Thoracic aorta (tissue), 2 donors: ENCODE data around the gene MYO18B. TPM values are rescaled to one million over a fixed set of nuclear protein-coding genes. Genes with fewer than 3 reads are reported as not detected.
"Not testable (repeated sequence)": the region's sequence is repeated elsewhere in the genome, so short reads cannot be mapped to it uniquely, and the experiment has no call there.

Experiments
- ATAC-seq: fragments of 150-250 bp; one replicate; pipeline ENCODE4 v1.8.0; 2017; ENCODE audit warnings: low read depth; ENCODE audit not compliant: insufficient number of reproducible peaks, low FRiP score
- DNase-seq: peaks from one replicate; pipeline ENCODE4 v3.0.0-alpha.2; 2020; ENCODE audit warnings: low spot score
- H3K27ac ChIP-seq, 2 donors: fragments of 200-600 bp; sonication (generic); 1 replicate in 1 of 2; 2 replicates in 1 of 2; pipeline ENCODE4 v1.5.1; 2016; ENCODE audit warnings: mild to moderate bottlenecking in 2 of 2, moderate library complexity in 2 of 2
- H3K27me3 ChIP-seq: fragments of 200-600 bp; sonication (generic); replicated peaks from 2 replicates; pipeline ENCODE4 v1.6.0; 2016; ENCODE audit warnings: mild to moderate bottlenecking; ENCODE audit not compliant: insufficient read depth
- H3K36me3 ChIP-seq: fragments of 200-600 bp; sonication (generic); one replicate; pipeline ENCODE4 v1.5.1; 2016
- H3K4me1 ChIP-seq, 2 donors: fragments of 200-600 bp; sonication (generic); 1 replicate in 1 of 2; 2 replicates in 1 of 2; pipeline versions ENCODE4 v1.5.1 to v1.6.0; 2016; ENCODE audit warnings: low read depth in 2 of 2, mild to moderate bottlenecking in 1 of 2; ENCODE audit not compliant: control insufficient read depth in 1 of 2
- H3K4me3 ChIP-seq: fragments of 200-600 bp; sonication (generic); 2 replicates; pipeline ENCODE4 v1.5.1; 2016; ENCODE audit warnings: mild to moderate bottlenecking
- H3K9me3 ChIP-seq: fragments of 200-600 bp; sonication (generic); 2 replicates; pipeline ENCODE4 v1.5.1; 2016
- CTCF ChIP-seq: fragments of 200-600 bp; sonication (generic); IDR thresholded peaks from one replicate; pipeline ENCODE4 v1.5.1; 2019; ENCODE audit warnings: antibody characterized with exemption
- total RNA-seq, 2 donors: library from RNA; depleted of rRNA; stranded (reverse); fragments of >200 nt; gene quantifications; one replicate each; pipeline versions ENCODE4 v1.1.0 to v1.2.3, GENCODE V29; 2016

The MYO18B gene
- total RNA-seq, 2 donors from 2014 or later: 45.6 to 73.5 TPM

DNA sequence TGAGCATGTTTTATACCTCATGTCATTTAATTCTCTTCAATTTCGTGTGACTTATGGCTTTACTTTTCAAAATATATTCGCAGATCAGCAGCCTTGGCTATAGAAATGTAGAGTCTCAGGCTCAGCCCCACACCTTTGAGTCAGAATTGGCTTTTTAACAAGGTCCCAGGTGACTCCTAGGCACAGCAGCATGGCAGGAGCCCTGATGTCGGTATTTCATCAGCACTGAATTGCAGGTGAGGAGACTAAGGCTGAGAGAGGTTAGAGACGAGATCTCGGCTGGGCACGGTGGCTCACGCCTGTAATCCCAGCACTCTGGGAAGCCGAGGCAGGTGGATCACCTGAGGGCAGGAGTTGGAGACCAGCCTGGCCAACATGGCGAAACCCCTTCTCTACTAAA lies 230.4 kb downstream of the MYO18B start:
- H3K36me3 ChIP-seq: peaks cover 2% of the 10 kb centered on the region
- H3K4me3 ChIP-seq: no peak overlapping the region
- no peak overlapping the region for H3K27ac ChIP-seq
- ATAC-seq: no peak
- DNase-seq: no peak
- no peak for TF ChIP-seq CTCF
- no peaks in the 10 kb centered on the region for H3K9me3 ChIP-seq
- no peaks in the 10 kb centered on the region for H3K27me3 ChIP-seq
- no peaks in the 10 kb centered on the region for H3K4me1 ChIP-seq

DNA sequence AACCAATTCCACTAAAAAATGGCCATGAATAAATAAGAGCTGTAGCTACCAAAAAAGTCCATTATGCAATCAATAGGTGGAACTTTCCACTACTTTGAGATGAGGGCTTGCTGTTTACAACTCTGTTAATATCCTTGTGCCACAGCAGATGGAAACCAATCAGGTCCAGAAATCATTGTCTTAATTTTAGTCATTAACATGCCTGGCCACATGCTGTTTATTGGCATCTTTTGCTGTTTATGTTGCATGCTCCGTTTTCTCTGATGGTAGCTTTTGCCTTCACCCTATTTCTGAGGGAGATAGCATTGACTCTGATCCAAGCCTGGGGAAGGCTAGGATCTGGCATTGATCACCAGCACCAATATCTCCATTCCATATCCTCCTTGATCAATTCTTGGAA lies 234.4 kb downstream of the MYO18B start:
- no peak overlapping the region for H3K27ac ChIP-seq
- no peak for ATAC-seq
- no peaks in the 10 kb centered on the region for H3K27me3 ChIP-seq
- TF ChIP-seq CTCF: no peak
- no peaks in the 10 kb centered on the region for H3K9me3 ChIP-seq
- no peak overlapping the region for H3K4me3 ChIP-seq
- H3K36me3 ChIP-seq: peaks cover 2% of the 10 kb centered on the region
- no peaks in the 10 kb centered on the region for H3K4me1 ChIP-seq
- no peak for DNase-seq

GRCh38 chr22:25979968-25980367 lies 238.0 kb downstream of the MYO18B start:
- Histone ChIP-seq H3K4me1 (no peaks in the 10 kb centered on the region), H3K27me3 (no peaks in the 10 kb centered on the region), H3K36me3 (peaks cover 6% of the 10 kb centered on the region), H3K4me3 (no peak overlapping the region), H3K27ac (no peak overlapping the region), H3K9me3 (no peaks in the 10 kb centered on the region)
- no peak for TF ChIP-seq CTCF
- no peak for DNase-seq
- ATAC-seq: no peak

GRCh38 chr22:25984911-25985310 lies 242.9 kb downstream of the MYO18B start:
- H3K9me3 ChIP-seq, H3K27ac ChIP-seq, H3K4me3 ChIP-seq, DNase-seq, H3K36me3 ChIP-seq, H3K27me3 ChIP-seq, H3K4me1 ChIP-seq, ATAC-seq: not testable (repeated sequence)

DNA sequence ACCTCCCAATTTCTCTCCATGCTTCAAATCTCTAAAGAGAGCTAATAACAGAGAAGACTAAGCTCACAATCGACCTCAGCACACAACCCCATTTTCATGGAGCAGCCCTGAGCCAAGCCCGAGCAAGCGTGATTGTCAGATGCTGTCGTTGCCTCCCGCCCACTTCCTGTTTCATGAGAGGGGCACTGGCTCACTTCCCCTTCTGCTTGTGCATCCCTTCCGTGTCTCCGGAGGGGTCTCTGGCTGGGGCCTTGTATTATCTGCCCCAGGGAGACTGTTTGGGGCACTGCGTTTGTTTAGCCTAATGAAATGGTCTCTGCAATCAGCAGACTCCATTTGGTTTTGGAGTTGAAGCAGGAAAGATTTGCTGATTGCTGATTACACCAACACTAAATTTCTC lies 246.0 kb downstream of the MYO18B start:
- Histone ChIP-seq H3K4me3 (no peak overlapping the region), H3K27ac (no peak overlapping the region), H3K9me3 (no peaks in the 10 kb centered on the region), H3K36me3 (no peaks in the 10 kb centered on the region), H3K27me3 (no peaks in the 10 kb centered on the region), H3K4me1 (no peaks in the 10 kb centered on the region)
- ATAC-seq (no peak), DNase-seq (no peak)
- no peak for TF ChIP-seq CTCF

- no peaks in the 10 kb centered on the region for H3K4me1 ChIP-seq
- H3K4me3 ChIP-seq: no peak overlapping the region
- H3K27ac ChIP-seq: no peak overlapping the region
- no peaks in the 10 kb centered on the region for H3K36me3 ChIP-seq
- no peak for DNase-seq
- no peak for ATAC-seq
- no peaks in the 10 kb centered on the region for H3K9me3 ChIP-seq
- TF ChIP-seq CTCF: no peak
- H3K27me3 ChIP-seq: no peaks in the 10 kb centered on the region
Observed at GRCh38 chr22:25990940-25991339, 249.0 kb downstream of the MYO18B start.
